RPMI7951 (cell line): ENCODE results near the gene MEX3A. TPM values are rescaled to one million over a fixed set of nuclear protein-coding genes. Genes with fewer than 3 reads are reported as not detected.
"Not testable (repeated sequence)": the region's sequence is repeated elsewhere in the genome, so short reads cannot be mapped to it uniquely, and the experiment has no call there.

Experiments
- DNase-seq: peaks from one replicate; pipeline ENCODE4 v3.0.0-alpha.2; 2012; ENCODE audit warnings: low read depth
- total RNA-seq: library from RNA; depleted of rRNA; stranded (reverse); fragments of >200 nt; shearing (Covaris generic); gene quantifications from 2 replicates; pipeline ENCODE4 v1.2.3, GENCODE V29; 2014; rRNA removed

MEX3A gene
- total RNA-seq = 2.1 and 2.4 TPM in 2 replicates

GRCh38 chr1:156082309-156083091 lies at the start of gene MEX3A:
MEX3A (minus strand) TSS chr1:156082465; CDS start chr1:156081998, 467 bp downstream.
- DNase-seq = peak; percentile 66

GRCh38 chr1:156130578-156130942 lies 48.3 kb upstream of the MEX3A start:
- no peak for DNase-seq

- peak; percentile 97 for DNase-seq
Observed at GRCh38 chr1:156129687-156130577, 47.7 kb upstream of the MEX3A start.

- peak; percentile 84 for DNase-seq
Observed at GRCh38 chr1:156128654-156129597, 46.7 kb upstream of the MEX3A start.

GRCh38 chr1:156128308-156128653 lies 46.0 kb upstream of the MEX3A start:
- DNase-seq = no peak

GRCh38 chr1:156126630-156127534 lies 44.6 kb upstream of the MEX3A start:
- DNase-seq = peak; percentile 99

- DNase-seq = peak; percentile 99
Observed at GRCh38 chr1:156126043-156126629, 43.9 kb upstream of the MEX3A start.

GRCh38 chr1:156125544-156125943 lies 43.3 kb upstream of the MEX3A start:
- DNase-seq = not testable (repeated sequence)

GRCh38 chr1:156124557-156125483 lies 42.6 kb upstream of the MEX3A start:
- DNase-seq = peak; percentile 78

GRCh38 chr1:156123356-156124196 lies 41.3 kb upstream of the MEX3A start:
- DNase-seq = peak; percentile 98

- DNase-seq = peak; percentile 91
Observed at GRCh38 chr1:156122519-156123355, 40.5 kb upstream of the MEX3A start.

- DNase-seq = no peak
Observed at GRCh38 chr1:156122086-156122485, 39.8 kb upstream of the MEX3A start.

- no peak for DNase-seq
Observed at GRCh38 chr1:156121457-156121856, 39.2 kb upstream of the MEX3A start.

- DNase-seq = not testable (repeated sequence)
Observed at GRCh38 chr1:156121005-156121404, 38.7 kb upstream of the MEX3A start.

GRCh38 chr1:156120318-156120717 lies 38.1 kb upstream of the MEX3A start:
- DNase-seq = no peak

GRCh38 chr1:156119503-156120209 lies 37.4 kb upstream of the MEX3A start:
- peak; percentile 90 for DNase-seq
